ENCODE measurements around the gene PTPRN2.
"Not testable (repeated sequence)": the region's sequence is repeated elsewhere in the genome, so short reads cannot be mapped to it uniquely, and the experiment has no call there.

The PTPRN2 gene

DNA sequence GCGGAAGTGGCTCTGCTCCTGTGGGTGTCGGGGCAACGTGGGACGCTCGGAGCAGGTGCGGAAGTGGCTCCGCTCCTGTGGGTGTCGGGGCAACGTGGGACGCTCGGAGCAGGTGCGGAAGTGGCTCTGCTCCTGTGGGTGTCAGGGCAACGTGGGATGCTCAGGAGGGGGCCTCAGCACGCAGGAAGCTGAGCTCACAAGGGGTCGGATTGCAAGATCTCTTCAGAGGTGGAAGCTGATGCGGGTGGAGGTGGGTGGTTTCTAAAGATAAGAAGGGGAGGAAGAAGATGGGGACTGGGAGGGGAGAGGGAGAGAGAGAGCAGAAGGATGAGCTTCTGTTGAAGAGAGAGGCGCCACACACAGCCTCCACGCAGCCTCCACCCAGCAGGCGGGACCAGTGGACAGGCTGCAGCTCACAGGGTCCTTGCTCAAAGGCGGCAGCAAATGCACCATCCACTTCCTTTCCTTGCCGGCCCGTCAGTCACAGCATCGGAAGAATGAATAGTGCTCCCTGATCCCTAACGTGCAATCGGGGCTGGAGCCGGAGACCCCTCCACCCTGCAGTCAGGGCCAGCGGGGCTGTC, 78.7 kb downstream of the PTPRN2 start:
- DNase-seq: no peak

GRCh38 chr7:158508321-158508720, 79.3 kb downstream of the PTPRN2 start:
- not testable (repeated sequence) for DNase-seq

- no peak for DNase-seq
Observed at GRCh38 chr7:158507917-158508316, 79.7 kb downstream of the PTPRN2 start.

- DNase-seq: not testable (repeated sequence)
Observed at GRCh38 chr7:158507175-158507574, 80.4 kb downstream of the PTPRN2 start.

DNA sequence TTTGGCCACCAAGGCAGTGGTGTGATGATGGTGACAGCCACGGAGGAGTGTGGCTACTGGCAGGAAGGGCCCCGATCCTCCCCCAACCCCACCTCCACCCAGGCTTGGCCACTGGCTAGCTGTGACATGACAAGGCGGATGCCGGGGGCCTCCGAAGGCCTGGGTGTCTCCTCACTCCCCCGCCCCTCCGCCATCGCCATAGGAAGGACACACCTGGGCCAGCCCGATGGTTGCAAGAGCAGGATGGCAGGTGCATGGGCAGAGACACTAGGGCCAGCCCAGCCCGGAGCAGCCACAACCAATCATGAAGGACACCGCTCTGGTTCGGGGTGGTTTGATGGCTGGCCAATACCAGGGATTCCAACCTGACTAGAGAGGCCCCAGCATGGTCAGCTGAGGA, 81.0 kb downstream of the PTPRN2 start:
- no peak for DNase-seq

GRCh38 chr7:158505683-158506082, 81.9 kb downstream of the PTPRN2 start:
- DNase-seq: no peak

- DNase-seq: no peak
Observed at GRCh38 chr7:158502068-158502750, 85.4 kb downstream of the PTPRN2 start.

DNA sequence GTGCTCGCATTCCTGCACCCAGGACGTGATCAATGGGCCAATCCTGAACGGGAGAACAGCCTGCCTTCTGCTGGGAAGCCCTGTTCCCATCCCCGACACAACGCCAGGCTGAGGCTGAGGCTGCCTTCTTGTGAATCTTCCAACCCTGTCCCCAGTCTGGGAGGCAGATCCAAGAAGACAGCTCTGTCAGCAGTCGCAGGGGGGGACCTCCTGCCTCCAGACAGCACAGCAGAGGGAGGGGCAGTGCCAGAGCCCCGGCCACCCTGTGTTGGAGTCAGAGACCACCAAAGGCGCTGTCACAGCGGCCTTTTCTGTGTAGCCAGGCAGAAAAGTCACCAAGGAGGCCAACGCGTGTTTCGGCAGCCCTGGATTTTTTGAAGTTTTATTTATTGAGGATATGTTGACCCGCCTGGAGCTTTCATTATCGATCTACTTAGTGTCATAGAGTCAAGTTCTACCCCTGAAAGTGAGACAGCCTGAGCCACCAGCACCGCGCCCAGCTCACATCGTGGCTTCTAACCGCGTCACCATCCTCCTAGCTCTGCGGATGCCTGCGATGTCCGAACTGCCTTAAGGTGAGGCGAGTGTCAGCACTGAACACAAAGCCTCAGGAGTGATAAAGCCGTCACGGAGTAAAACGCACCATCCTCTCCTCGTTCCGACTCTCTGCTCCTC, 86.1 kb downstream of the PTPRN2 start:
- DNase-seq: no peak

- no peak for DNase-seq
Observed at GRCh38 chr7:158500651-158501052, 87.0 kb downstream of the PTPRN2 start.

- no peak for DNase-seq
Observed at GRCh38 chr7:158499082-158499455, 88.6 kb downstream of the PTPRN2 start.

DNA sequence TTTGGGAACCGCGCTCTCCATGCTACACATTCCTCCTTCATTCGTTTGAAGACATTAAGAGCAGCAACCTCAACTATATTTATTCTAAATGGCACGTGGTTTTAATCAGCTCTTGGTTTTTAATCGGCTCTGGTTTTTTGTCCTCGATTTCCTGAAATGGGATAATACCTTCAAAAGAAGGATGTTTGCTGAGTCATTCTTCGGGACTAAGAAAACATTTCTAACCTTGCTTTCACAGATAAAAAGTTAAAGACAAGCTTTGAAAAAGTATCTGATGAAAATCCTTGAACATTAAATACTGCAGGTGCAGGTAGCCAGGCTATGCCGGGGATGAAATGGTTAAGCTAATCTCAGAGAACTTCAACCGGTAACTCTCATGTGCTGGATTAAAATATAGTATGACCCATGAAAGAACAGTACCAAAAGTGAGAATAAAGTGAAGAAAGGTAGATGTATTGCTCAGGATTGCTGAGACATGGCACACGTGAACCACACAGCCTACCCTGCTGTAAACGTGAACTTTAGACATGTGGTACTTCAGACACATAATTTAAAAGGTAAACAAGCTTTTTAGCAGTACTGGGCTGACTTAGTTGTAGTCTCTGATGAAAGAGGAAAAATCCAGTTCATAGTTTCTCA, 89.1 kb downstream of the PTPRN2 start:
- DNase-seq: no peak

DNA sequence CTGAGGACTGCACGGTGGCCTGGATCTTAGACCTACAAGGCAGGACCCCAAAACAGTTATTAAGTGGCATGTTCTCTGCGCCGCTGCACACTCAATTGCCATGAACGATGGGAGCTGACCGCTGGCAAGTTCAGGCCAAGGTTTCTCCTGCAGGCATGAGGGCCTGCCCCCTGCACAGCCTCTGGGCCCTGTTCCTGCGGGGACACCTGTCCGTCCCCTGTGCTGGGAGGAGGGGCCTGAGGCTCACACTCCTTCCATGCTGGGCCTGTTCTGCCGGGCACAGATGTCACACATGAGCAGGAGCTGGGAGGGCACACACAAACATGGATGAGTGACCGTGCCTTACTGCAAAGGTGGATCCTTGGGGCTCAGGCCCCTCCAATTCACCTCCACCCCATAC, 90.0 kb downstream of the PTPRN2 start:
- no peak for DNase-seq

- DNase-seq: no peak
Observed at GRCh38 chr7:158495786-158496185, 91.8 kb downstream of the PTPRN2 start.

DNA sequence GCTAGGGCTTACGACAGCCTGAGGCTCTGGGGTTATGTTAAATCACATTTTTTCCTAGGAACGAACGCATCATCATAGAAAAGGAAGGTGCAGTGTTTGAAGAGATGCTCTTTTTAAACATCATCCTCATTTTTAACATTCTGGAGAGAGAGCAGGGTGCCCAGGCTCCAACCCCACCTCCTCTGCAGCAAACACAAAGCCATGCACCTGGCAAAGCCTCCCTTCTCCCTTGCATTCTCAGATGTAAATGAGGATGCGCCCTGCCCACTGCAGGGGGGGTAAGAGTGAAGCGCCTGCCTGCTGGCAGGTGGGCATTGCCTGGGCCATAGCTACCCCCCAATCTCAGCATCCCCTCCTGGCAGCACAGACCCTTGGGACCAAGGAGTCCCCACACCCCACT, 92.4 kb downstream of the PTPRN2 start:
- DNase-seq: no peak

DNA sequence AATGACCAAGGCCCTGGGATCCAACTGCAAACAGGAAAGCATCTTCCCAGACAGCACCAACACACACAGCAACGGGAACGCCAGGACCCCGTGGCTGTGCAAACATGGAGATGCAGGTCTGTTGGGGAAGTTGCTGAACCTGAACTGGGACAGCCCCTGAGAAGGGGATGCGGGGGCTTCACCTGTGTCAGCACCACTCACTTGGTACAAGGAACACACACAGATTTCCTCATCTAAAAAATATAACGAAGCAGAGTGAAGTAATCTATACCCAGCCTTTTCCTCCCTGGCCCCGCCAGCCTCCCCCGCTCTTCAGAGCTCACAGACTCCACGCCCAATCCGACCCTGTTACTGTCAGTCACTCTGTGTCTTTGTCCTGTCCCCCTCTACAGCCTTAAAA, 93.0 kb downstream of the PTPRN2 start:
- no peak for DNase-seq

DNA sequence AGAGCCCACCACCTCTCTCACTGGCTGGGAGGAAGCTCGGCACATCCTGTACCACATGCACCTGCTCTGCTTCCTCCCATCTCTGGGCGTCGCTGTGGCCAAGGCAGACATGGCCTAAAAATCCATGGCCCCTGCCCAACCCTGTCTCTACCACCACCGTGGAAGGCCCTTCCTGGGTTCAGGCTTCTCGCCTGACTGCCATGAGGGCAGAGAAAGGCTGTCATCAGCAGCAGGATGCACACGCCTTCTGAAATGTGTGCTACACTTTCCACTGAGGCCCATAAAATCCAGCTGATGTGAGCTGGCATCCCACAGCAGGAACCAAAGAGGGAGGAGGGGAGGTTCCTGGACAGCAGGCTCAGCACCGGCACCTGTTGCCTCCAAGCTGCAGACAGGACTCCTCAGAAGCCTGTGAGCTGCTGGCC, 93.4 kb downstream of the PTPRN2 start:
- DNase-seq: no peak

DNA sequence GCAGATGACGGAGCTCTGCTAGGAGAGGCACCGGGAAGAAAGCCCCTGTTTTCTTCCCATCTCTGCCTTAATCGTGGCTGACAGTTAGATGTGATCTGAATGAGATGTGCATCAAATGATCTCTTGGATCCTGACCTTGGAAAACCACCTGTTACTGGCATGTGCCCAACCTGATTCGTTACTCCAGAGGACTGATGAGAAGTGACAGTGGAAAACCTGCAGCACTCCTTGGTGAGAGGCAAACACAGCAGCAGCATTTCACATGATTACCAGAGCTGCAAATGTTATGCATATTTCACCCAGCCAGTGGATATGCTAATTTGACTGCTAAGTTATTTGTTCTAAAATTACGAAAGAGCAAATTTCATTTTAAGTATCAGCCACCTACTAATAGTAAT, 95.3 kb downstream of the PTPRN2 start:
- no peak for DNase-seq

DNA sequence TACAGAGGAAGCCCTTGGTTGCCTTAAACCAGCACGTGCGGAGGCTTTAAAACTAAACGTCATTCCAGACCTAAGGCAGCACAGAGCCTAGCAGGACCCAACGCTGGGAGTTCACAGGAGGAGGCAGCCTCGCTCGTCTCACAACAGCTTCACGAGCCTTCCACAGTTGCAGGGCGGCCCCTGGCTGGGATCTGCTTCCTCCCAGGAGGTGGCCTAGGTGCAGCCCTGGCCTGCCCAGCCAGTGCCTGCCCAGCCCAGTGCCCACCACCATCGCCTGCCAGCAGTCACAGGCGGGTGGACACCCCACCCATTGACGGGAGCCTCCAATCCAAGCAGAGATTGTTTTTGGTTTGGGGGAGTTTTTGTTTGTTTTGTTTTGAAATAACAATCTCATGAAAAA, 96.5 kb downstream of the PTPRN2 start:
- no peak for DNase-seq

GRCh38 chr7:158490171-158490782, 97.3 kb downstream of the PTPRN2 start:
- DNase-seq: no peak

DNA sequence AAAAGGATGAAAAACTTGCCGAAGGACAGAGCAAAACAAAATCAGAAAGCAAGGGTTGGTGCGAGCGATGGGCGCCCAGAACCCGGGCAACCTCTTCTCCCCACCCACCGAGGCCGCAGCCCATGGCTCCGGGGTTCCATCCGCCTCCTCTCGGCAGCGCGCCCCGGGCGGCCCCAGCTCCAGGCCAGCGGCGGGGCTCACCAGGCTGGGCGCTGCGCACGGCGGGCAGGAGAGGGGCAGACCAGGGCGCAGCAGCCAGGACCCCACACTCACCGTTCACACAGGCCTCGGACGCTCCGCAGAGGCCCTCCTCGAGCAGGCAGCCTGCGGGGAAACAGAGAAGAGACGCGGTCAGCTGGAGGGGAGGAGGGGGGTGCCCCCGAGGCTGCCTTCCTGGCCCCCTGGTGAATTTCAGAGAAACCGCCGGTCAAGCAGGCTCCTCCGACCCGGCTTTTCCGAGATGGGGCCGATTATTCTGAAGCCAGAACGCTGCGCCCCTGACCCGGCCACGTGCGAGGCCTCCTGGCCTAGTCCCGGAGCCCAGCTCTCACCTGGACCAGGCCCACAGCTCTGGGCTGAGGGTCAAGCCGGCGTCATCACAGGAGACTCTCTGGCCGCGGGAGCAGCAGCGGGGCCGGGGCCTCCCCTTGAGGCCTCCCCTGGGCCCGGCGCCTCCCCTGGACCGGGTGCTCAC, 98.0 kb downstream of the PTPRN2 start:
- DNase-seq: no peak

DNA sequence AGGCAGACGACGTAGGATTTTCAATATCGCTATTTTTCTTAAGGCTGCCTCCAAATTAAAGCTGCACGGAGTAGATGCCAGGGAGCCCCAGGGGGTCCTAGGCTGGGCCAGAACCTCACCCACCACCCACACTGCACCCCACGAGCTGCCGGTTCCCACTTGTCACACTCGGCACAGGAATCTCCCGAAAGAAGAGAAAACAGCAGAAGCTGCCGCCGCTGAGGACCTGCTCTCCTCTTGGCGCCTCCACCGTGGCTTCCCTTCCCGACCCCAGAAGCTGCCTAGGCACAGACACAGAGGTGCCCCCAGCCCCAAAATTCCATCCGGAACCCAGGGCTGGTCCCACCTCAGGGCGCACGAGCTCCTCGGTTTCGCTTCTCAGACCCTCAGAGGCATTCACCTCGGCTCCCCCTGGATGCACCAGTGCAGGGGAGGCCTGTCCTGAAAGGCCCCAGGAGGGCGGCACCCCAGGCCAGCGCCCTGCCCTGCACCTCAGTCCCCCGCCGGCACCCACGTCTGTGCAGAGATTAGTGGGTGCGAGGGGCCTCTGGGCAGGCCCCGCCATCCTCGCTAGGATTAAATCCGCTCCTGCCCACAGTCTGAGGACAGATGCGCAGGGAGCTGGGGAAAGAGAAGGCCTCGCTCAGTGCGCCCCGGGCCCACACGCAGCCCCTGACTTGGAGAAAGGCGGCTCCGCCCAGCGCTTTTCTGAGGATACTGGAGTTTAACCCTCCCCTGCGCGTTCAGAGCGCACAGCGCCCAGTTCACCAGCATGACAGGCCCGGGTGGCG, 99.2 kb downstream of the PTPRN2 start:
- no peak for DNase-seq

GRCh38 chr7:158487631-158488151, 99.9 kb downstream of the PTPRN2 start:
- no peak for DNase-seq
